IMR-90 (cell line): ENCODE measurements around the gene SLC1A7. TPM values are rescaled to one million over a fixed set of nuclear protein-coding genes. Genes with fewer than 3 reads are reported as not detected.

ENCODE experiments used
- ATAC-seq: fragments of 200-7000 bp; cut with Tn5 transposase; 2 replicates; pipeline ENCODE4 v1.9.1; 2020; ENCODE audit warnings: low read depth, mild to moderate bottlenecking, moderate library complexity
- BruUV-seq: library from RNA; stranded (reverse); fragments of 400-500 nt; replicated peaks from 2 replicates; lab custom pipeline; 2021; lab: Mats Ljungman, UMichigan
- CTCF ChIA-PET: fragments of 300-600 bp; formaldehyde crosslinking; extraction: SDS; loops from one replicate; lab custom pipeline; 2021; ENCODE audit warnings: antibody characterized with exemption; lab: Yijun Ruan, JAX
- POLR2A ChIA-PET: fragments of 300-600 bp; sonication (Branson Sonifier 250); formaldehyde crosslinking; loops from one replicate; lab custom pipeline; 2022; ENCODE audit warnings: antibody characterized with exemption; ENCODE audit not compliant: unreplicated experiment; lab: Charles Lee
- DNase-seq: peaks from one replicate; pipeline ENCODE4 v3.0.0; 2013
- H2AFZ ChIP-seq: replicated peaks from 2 replicates; pipeline ENCODE3; 2013; ENCODE audit warnings: low read length, mild to moderate bottlenecking; ENCODE audit not compliant: poor library complexity
- H2AK5ac ChIP-seq: 2 replicates; pipeline ENCODE4 v1.6.1; 2013; ENCODE audit warnings: low read depth, low read length, inconsistent platforms
- H2AK9ac ChIP-seq: replicated peaks from 2 replicates; pipeline ENCODE3; 2013; ENCODE audit warnings: mild to moderate bottlenecking, low read depth, low read length, moderate library complexity; ENCODE audit not compliant: poor library complexity
- H2BK120ac ChIP-seq: 2 replicates; pipeline ENCODE4 v1.6.1; 2013; ENCODE audit warnings: low read depth, low read length, inconsistent platforms
- H2BK15ac ChIP-seq: 3 replicates; pipeline ENCODE4 v1.6.1; 2013; ENCODE audit warnings: low read depth, low read length, inconsistent platforms
- H2BK20ac ChIP-seq: 2 replicates; pipeline ENCODE4 v1.6.1; 2013; ENCODE audit warnings: low read depth, mild to moderate bottlenecking, inconsistent platforms, low read length, moderate library complexity
- H2BK5ac ChIP-seq: 2 replicates; pipeline ENCODE4 v1.6.1; 2013; ENCODE audit warnings: mild to moderate bottlenecking, low read depth, low read length, inconsistent platforms; ENCODE audit not compliant: poor library complexity, severe bottlenecking
- H3K14ac ChIP-seq: replicated peaks from 2 replicates; pipeline ENCODE4 v1.6.1; 2013; ENCODE audit warnings: low read depth, low read length, inconsistent platforms
- H3K18ac ChIP-seq: 2 replicates; pipeline ENCODE4 v1.6.1; 2013; ENCODE audit warnings: low read depth, low read length, control low read depth
- H3K23ac ChIP-seq: 2 replicates; pipeline ENCODE4 v1.6.1; 2013; ENCODE audit warnings: low read depth, low read length, inconsistent platforms
- H3K27ac ChIP-seq: 2 replicates; pipeline ENCODE4 v1.5.1; 2013; ENCODE audit warnings: mild to moderate bottlenecking, control low read depth, low read length; ENCODE audit not compliant: insufficient read depth
- H3K27me3 ChIP-seq: 2 replicates; pipeline ENCODE4 v1.6.1; 2013; ENCODE audit warnings: low read length; ENCODE audit not compliant: control insufficient read depth, insufficient read depth
- H3K36me3 ChIP-seq: 2 replicates; pipeline ENCODE4 v1.6.1; 2013; ENCODE audit warnings: low read length, mixed read lengths; ENCODE audit not compliant: control insufficient read depth, insufficient read depth
- H3K4ac ChIP-seq: 2 replicates; pipeline ENCODE4 v1.6.1; 2013; ENCODE audit warnings: low read depth, low read length, inconsistent platforms
- H3K4me1 ChIP-seq: 2 replicates; pipeline ENCODE4 v1.6.1; 2013; ENCODE audit warnings: low read length, mixed read lengths; ENCODE audit not compliant: control insufficient read depth, insufficient read depth
- H3K4me2 ChIP-seq: 2 replicates; pipeline ENCODE4 v1.6.1; 2013; ENCODE audit warnings: low read depth, mild to moderate bottlenecking, control low read depth, low read length, moderate library complexity
- H3K4me3 ChIP-seq: 2 replicates; pipeline ENCODE4 v1.5.1; 2013; ENCODE audit warnings: low read depth, mild to moderate bottlenecking, control low read depth, low read length, moderate library complexity; ENCODE audit not compliant: insufficient read depth
- H3K56ac ChIP-seq: 2 replicates; pipeline ENCODE4 v1.6.1; 2013; ENCODE audit warnings: low read length, inconsistent platforms; ENCODE audit not compliant: insufficient read depth; ENCODE audit errors: extremely low read depth
- H3K79me1 ChIP-seq, 2 experiments: 2 replicates each; pipeline ENCODE4 v1.6.1; 2013; ENCODE audit warnings: low read length in 2 of 2, inconsistent platforms in 1 of 2, low read depth in 1 of 2
- H3K9ac ChIP-seq: 2 replicates; pipeline ENCODE4 v1.6.1; 2013; ENCODE audit warnings: low read depth, low read length, control low read depth
- H3K9me1 ChIP-seq: 2 replicates; pipeline ENCODE4 v1.6.1; 2013; ENCODE audit warnings: low read length, inconsistent platforms; ENCODE audit not compliant: insufficient read depth
- H3K9me3 ChIP-seq: 2 replicates; pipeline ENCODE4 v1.6.1; 2013; ENCODE audit warnings: low read length; ENCODE audit not compliant: control insufficient read depth, insufficient read depth
- H4K20me1 ChIP-seq: 2 replicates; pipeline ENCODE4 v1.6.1; 2013; ENCODE audit warnings: low read length, inconsistent platforms; ENCODE audit not compliant: insufficient read depth
- H4K5ac ChIP-seq: 2 replicates; pipeline ENCODE4 v1.6.1; 2013; ENCODE audit warnings: mild to moderate bottlenecking, low read depth, low read length, control low read depth
- H4K8ac ChIP-seq, 2 experiments: 2 replicates each; pipeline ENCODE4 v1.6.1; 2013; ENCODE audit warnings: low read depth in 2 of 2, low read length in 2 of 2, control low read depth in 1 of 2, inconsistent platforms in 1 of 2
- H4K91ac ChIP-seq: 2 replicates; pipeline ENCODE4 v1.6.1; 2013; ENCODE audit warnings: low read depth, low read length, inconsistent platforms; ENCODE audit not compliant: insufficient read depth
- CEBPB ChIP-seq: IDR thresholded peaks from 2 replicates; pipeline ENCODE4 v1.6.1; 2012; ENCODE audit warnings: low read depth, low read length, improper control_type of control experiment
- CHD1 ChIP-seq: IDR thresholded peaks from 2 replicates; pipeline ENCODE4 v1.6.1; 2012; ENCODE audit warnings: low read depth, low read length, improper control_type of control experiment
- FOS ChIP-seq: fragments of 150-350 bp; IDR thresholded peaks from 2 replicates; pipeline ENCODE4 v1.6.1; 2016; ENCODE audit warnings: low read depth, low read length
- MAFK ChIP-seq: IDR thresholded peaks from 2 replicates; pipeline ENCODE4 v1.6.1; 2012; ENCODE audit warnings: low read depth, low read length, improper control_type of control experiment
- MAZ ChIP-seq: IDR thresholded peaks from 2 replicates; pipeline ENCODE4 v1.6.1; 2012; ENCODE audit warnings: low read depth, mild to moderate bottlenecking, low read length, improper control_type of control experiment, moderate library complexity, borderline replicate concordance
- NFE2L2 ChIP-seq: fragments of 150-350 bp; IDR thresholded peaks from 2 replicates; pipeline ENCODE4 v1.6.1; 2016; ENCODE audit warnings: low read depth, mild to moderate bottlenecking, low read length
- POLR2A ChIP-seq: IDR thresholded peaks from 2 replicates; pipeline ENCODE4 v1.6.1; 2012; ENCODE audit warnings: mild to moderate bottlenecking, low read depth, low read length
- RAD21 ChIP-seq: IDR thresholded peaks from 2 replicates; pipeline ENCODE4 v1.6.1; 2012; ENCODE audit warnings: low read length, improper control_type of control experiment
- RFX5 ChIP-seq: IDR thresholded peaks from 2 replicates; pipeline ENCODE4 v1.8.0; 2012; ENCODE audit warnings: low read depth, mild to moderate bottlenecking, low read length, moderate library complexity
- SMC3 ChIP-seq: fragments of 150-350 bp; IDR thresholded peaks from 2 replicates; pipeline ENCODE4 v1.6.1; 2016; ENCODE audit warnings: low read depth, mild to moderate bottlenecking, antibody characterized with exemption, low read length, moderate library complexity
- whole genome bisulfite sequencing, 2 experiments: methylation state at CpG; one replicate each; pipeline versions ENCODE4 v1.1.5 to v1.1.7; 2013; ENCODE audit warnings: missing lambda C conversion rate in 2 of 2; ENCODE audit not compliant: insufficient read length in 1 of 2; ENCODE audit errors: extremely low coverage in 2 of 2; 5-methylcytosine and 5-hydroxymethylcytosine counted together
- dilution Hi-C: fragments of 300-500 bp; cut with HindIII; formaldehyde crosslinking; loops from one replicate; pipeline ENCODE4 v1.14.3; 2018; ENCODE audit warnings: low sequenced_read_pairs; ENCODE audit not compliant: unreplicated experiment
- in situ Hi-C: fragments of 300-500 bp; cut with MboI; formaldehyde crosslinking; loops from 3 replicates; pipeline ENCODE4 v1.14.3; 2019; ENCODE audit warnings: low sequenced_read_pairs, inconsistent platforms, mixed read lengths
- intact Hi-C: fragments of 100-400 bp; cut with micrococcal nuclease; formaldehyde crosslinking; loops from 2 replicates; pipeline ENCODE4 v1.10.0; 2022
- polyA plus RNA-seq, 3 experiments: library from polyadenylated mRNA; depleted of rRNA; stranded (reverse); fragments of >200 nt; gene quantifications; 2 replicates each; pipeline ENCODE4 v1.2.3, GENCODE V29; 2012; ENCODE audit warnings: low replicate concordance in 1 of 3
- total RNA-seq: library from RNA; depleted of rRNA; stranded (reverse); fragments of >200 nt; gene quantifications from 2 replicates; pipeline ENCODE4 v1.2.3, GENCODE V29; 2012
- TF ChIP-seq, protein P1 (sequence below): fragments of 150-350 bp; IDR thresholded peaks from 2 replicates; pipeline ENCODE4 v1.6.1; 2017; ENCODE audit warnings: mild to moderate bottlenecking, antibody characterized with exemption, low read length, low read depth
- TF ChIP-seq, protein P2 (sequence below): conservative IDR thresholded peaks from 2 replicates; pipeline ENCODE4 v1.5.1; 2012; ENCODE audit warnings: mild to moderate bottlenecking, low read depth, low read length, improper control_type of control experiment
- TF ChIP-seq, protein P3 (sequence below): fragments of 150-350 bp; IDR thresholded peaks from 2 replicates; pipeline ENCODE4 v1.6.1; 2016; ENCODE audit warnings: low read depth, mild to moderate bottlenecking, low read length, moderate library complexity, borderline replicate concordance

Gene SLC1A7
- total and polyA plus RNA-seq, 2 of the 4 experiments (the other 2 are of a cell fraction): 0.05 TPM; not detected in 1

DNA sequence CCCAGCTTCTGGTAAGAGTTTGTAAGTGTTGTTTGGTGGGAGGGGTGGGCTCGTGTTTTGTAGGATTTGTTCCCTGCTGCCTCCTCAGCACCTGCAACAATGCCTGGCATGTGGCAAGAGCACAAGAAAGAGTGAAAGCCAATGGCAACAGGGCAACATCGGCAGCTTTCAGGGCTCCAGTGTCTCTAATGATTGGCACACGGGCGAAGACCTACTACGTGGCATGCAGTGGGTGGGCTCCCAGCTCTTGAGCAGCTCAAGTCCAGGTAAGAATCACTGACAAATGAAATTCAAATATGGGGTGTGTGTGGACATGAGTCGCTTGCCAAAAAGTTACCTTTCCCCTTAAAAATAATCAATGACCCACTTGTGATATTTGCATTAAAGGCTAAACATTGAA lies 23.9 kb upstream of the SLC1A7 start:
- no peak for TF ChIP-seq SMC3
- no peak for TF ChIP-seq MAZ
- TF ChIP-seq, protein P1, sequence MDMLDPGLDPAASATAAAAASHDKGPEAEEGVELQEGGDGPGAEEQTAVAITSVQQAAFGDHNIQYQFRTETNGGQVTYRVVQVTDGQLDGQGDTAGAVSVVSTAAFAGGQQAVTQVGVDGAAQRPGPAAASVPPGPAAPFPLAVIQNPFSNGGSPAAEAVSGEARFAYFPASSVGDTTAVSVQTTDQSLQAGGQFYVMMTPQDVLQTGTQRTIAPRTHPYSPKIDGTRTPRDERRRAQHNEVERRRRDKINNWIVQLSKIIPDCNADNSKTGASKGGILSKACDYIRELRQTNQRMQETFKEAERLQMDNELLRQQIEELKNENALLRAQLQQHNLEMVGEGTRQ: no peak
- no peak for TF ChIP-seq NFE2L2
- no peak for TF ChIP-seq RFX5
- no peak for TF ChIP-seq CEBPB
- no peak for TF ChIP-seq CHD1
- no peak for TF ChIP-seq MAFK
- TF ChIP-seq POLR2A: no peak
- TF ChIP-seq, protein P2, sequence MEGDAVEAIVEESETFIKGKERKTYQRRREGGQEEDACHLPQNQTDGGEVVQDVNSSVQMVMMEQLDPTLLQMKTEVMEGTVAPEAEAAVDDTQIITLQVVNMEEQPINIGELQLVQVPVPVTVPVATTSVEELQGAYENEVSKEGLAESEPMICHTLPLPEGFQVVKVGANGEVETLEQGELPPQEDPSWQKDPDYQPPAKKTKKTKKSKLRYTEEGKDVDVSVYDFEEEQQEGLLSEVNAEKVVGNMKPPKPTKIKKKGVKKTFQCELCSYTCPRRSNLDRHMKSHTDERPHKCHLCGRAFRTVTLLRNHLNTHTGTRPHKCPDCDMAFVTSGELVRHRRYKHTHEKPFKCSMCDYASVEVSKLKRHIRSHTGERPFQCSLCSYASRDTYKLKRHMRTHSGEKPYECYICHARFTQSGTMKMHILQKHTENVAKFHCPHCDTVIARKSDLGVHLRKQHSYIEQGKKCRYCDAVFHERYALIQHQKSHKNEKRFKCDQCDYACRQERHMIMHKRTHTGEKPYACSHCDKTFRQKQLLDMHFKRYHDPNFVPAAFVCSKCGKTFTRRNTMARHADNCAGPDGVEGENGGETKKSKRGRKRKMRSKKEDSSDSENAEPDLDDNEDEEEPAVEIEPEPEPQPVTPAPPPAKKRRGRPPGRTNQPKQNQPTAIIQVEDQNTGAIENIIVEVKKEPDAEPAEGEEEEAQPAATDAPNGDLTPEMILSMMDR: no peak
- no peak for TF ChIP-seq FOS
- TF ChIP-seq, protein P3, sequence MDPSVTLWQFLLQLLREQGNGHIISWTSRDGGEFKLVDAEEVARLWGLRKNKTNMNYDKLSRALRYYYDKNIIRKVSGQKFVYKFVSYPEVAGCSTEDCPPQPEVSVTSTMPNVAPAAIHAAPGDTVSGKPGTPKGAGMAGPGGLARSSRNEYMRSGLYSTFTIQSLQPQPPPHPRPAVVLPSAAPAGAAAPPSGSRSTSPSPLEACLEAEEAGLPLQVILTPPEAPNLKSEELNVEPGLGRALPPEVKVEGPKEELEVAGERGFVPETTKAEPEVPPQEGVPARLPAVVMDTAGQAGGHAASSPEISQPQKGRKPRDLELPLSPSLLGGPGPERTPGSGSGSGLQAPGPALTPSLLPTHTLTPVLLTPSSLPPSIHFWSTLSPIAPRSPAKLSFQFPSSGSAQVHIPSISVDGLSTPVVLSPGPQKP: no peak
- TF ChIP-seq RAD21: no peak

More for the DNA sequence above, 23.9 kb upstream of the SLC1A7 start:
- BruUV-seq: no TSS peak
- Histone ChIP-seq H4K5ac (no peak overlapping the region), H3K9me1 (0 out of 2 replicates have a peak, but pooled peaks cover 3% of the 10 kb centered on the region), H2AFZ (no peak overlapping the region), H4K8ac (no peak overlapping the region), H3K36me3 (no peaks in the 10 kb centered on the region), H3K27ac (no peak overlapping the region), H3K4me3 (no peak overlapping the region), H3K9ac (no peak overlapping the region), H3K79me1 (no peaks in the 10 kb centered on the region), H3K9me3 (no peaks in the 10 kb centered on the region), H2BK5ac (no peak overlapping the region), H4K20me1 (no peaks in the 10 kb centered on the region), H3K4ac (peak overlapping the region; percentile 32; the same call in 1 of the 2 replicates), H4K91ac (no peak overlapping the region), H3K18ac (no peak overlapping the region), H2BK120ac (no peak overlapping the region), H2AK5ac (peak overlapping the region; percentile 78), H3K23ac (no peak overlapping the region), H3K14ac (no peak overlapping the region), H3K56ac (no peak overlapping the region), H2AK9ac (no peak overlapping the region), H3K27me3 (no peaks in the 10 kb centered on the region), H3K4me1 (0 out of 2 replicates have a peak, but pooled peaks cover 2% of the 10 kb centered on the region), H2BK20ac (no peak overlapping the region), H3K4me2 (no peak overlapping the region), H2BK15ac (no peak overlapping the region; the same call in 2 of the 3 replicates)
- POLR2A ChIA-PET: no interaction called here
- in situ Hi-C loops: no loop called here
- 62% methylated on average over 2 of the region's 6 CpGs; no CpG with 5 or more reads in 1 of the 2 experiments for WGBS, 2 experiments
- intact Hi-C loops: no loop called here
- CTCF ChIA-PET: interaction anchor here (1.6 kb wide), 1 partner anchor 59 kb away, joined by 3 read pairs; no protein-coding TSS in a partner anchor
- DNase-seq (no peak), ATAC-seq (no peak)
- dilution Hi-C loops: no loop called here
